ENCODE results near the gene STMN1. TPM values are rescaled to one million over a fixed set of nuclear protein-coding genes. Genes with fewer than 3 reads are reported as not detected.

STMN1 gene
- total RNA-seq, 1 experiment from 2014 or later, result 368 TPM

DNA sequence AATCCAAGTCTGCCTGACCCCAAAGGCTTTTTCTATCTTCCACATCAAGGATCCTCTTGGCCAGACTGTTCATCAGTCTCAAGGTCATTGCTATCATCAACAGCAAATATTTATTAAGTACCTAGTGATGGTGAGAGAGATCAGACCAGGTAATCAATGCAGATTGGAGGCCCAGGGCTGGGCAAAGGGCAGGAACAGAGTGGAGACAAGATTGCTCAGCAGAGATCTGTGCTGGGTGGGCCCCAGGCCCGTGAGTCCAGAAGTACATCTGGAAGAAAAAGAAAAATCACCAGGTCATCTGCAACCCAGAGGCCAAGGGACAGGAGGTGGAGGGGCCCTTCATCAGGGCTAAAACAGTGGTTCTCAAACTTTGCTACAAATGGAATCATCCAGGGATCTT, 20.6 kb downstream of the STMN1 start:
- H4K20me1 ChIP-seq (ENCODE audit: insufficient read depth), result no peaks in the 10 kb centered on the region
- DNase-seq (ENCODE audit: low read depth, low spot score) (no peak), ATAC-seq (no peak)
- TF ChIP-seq CBX3 (IDR thresholded peaks at IDR 0.05; ENCODE audit: low read depth), result no peak
- TF ChIP-seq, protein P1, sequence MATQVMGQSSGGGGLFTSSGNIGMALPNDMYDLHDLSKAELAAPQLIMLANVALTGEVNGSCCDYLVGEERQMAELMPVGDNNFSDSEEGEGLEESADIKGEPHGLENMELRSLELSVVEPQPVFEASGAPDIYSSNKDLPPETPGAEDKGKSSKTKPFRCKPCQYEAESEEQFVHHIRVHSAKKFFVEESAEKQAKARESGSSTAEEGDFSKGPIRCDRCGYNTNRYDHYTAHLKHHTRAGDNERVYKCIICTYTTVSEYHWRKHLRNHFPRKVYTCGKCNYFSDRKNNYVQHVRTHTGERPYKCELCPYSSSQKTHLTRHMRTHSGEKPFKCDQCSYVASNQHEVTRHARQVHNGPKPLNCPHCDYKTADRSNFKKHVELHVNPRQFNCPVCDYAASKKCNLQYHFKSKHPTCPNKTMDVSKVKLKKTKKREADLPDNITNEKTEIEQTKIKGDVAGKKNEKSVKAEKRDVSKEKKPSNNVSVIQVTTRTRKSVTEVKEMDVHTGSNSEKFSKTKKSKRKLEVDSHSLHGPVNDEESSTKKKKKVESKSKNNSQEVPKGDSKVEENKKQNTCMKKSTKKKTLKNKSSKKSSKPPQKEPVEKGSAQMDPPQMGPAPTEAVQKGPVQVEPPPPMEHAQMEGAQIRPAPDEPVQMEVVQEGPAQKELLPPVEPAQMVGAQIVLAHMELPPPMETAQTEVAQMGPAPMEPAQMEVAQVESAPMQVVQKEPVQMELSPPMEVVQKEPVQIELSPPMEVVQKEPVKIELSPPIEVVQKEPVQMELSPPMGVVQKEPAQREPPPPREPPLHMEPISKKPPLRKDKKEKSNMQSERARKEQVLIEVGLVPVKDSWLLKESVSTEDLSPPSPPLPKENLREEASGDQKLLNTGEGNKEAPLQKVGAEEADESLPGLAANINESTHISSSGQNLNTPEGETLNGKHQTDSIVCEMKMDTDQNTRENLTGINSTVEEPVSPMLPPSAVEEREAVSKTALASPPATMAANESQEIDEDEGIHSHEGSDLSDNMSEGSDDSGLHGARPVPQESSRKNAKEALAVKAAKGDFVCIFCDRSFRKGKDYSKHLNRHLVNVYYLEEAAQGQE (IDR thresholded peaks at IDR 0.05; ENCODE audit: low read depth), result no peak
- TF ChIP-seq, protein P2, sequence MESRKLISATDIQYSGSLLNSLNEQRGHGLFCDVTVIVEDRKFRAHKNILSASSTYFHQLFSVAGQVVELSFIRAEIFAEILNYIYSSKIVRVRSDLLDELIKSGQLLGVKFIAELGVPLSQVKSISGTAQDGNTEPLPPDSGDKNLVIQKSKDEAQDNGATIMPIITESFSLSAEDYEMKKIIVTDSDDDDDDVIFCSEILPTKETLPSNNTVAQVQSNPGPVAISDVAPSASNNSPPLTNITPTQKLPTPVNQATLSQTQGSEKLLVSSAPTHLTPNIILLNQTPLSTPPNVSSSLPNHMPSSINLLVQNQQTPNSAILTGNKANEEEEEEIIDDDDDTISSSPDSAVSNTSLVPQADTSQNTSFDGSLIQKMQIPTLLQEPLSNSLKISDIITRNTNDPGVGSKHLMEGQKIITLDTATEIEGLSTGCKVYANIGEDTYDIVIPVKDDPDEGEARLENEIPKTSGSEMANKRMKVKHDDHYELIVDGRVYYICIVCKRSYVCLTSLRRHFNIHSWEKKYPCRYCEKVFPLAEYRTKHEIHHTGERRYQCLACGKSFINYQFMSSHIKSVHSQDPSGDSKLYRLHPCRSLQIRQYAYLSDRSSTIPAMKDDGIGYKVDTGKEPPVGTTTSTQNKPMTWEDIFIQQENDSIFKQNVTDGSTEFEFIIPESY (IDR thresholded peaks at IDR 0.05; ENCODE audit: extremely low read depth, insufficient replicate concordance, low read length), result no peak
- TF ChIP-seq, protein P3, sequence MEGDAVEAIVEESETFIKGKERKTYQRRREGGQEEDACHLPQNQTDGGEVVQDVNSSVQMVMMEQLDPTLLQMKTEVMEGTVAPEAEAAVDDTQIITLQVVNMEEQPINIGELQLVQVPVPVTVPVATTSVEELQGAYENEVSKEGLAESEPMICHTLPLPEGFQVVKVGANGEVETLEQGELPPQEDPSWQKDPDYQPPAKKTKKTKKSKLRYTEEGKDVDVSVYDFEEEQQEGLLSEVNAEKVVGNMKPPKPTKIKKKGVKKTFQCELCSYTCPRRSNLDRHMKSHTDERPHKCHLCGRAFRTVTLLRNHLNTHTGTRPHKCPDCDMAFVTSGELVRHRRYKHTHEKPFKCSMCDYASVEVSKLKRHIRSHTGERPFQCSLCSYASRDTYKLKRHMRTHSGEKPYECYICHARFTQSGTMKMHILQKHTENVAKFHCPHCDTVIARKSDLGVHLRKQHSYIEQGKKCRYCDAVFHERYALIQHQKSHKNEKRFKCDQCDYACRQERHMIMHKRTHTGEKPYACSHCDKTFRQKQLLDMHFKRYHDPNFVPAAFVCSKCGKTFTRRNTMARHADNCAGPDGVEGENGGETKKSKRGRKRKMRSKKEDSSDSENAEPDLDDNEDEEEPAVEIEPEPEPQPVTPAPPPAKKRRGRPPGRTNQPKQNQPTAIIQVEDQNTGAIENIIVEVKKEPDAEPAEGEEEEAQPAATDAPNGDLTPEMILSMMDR (IDR thresholded peaks at IDR 0.05 in 2 of 3, conservative IDR thresholded peaks at IDR 0.05 in 1 of 3; ENCODE audit: borderline replicate concordance in 1 of 3, insufficient read depth in 1 of 3, low read depth in 2 of 3, low read length in 2 of 3), result no peak
- TF ChIP-seq EZH2phosphoT487 (IDR thresholded peaks at IDR 0.05; ENCODE audit: borderline replicate concordance), result no peak
- H3K9me2 ChIP-seq (ENCODE audit: insufficient read depth), result no peaks in the 10 kb centered on the region; the same call in 1 of the 2 replicates
- ChIA-PET RAD21 (ENCODE audit: low non-redundant PET in 1 of 2, low total read pairs in 2 of 2, uncharacterized antibody in 2 of 2, unreplicated experiment in 2 of 2) (no interaction called here), POLR2A (no interaction called here), CTCF (interaction anchor here (1.3 kb wide), 1 partner anchor 10 kb away, joined by 3 read pairs; no protein-coding TSS in a partner anchor)
- H3K27me3 ChIP-seq (ENCODE audit: insufficient read depth, low read length), result no peaks in the 10 kb centered on the region
- H2AFZ ChIP-seq (ENCODE audit: low read depth, low read length, poor library complexity, severe bottlenecking), result no peak overlapping the region
- no peaks in the 10 kb centered on the region for H3K9me3 ChIP-seq (ENCODE audit: control insufficient read depth in 1 of 2, insufficient read depth in 1 of 2, low read depth in 1 of 2, low read length in 2 of 2)
- H3K4me1 ChIP-seq (ENCODE audit: control insufficient read depth in 1 of 2, insufficient read depth in 2 of 2, low read length in 2 of 2), result peaks cover 17 to 27% of the 10 kb centered on the region in 2 experiments
- H3K4me2 ChIP-seq (ENCODE audit: low read length), result no peak overlapping the region
- no TSS peak for BruUV-seq (replicated peaks)
- H3K79me2 ChIP-seq (ENCODE audit: insufficient read depth, low read length), result no peaks in the 10 kb centered on the region
- no peak overlapping the region for H3K4me3 ChIP-seq (replicated peaks in 1 of 2; ENCODE audit: low read depth in 1 of 2, low read length in 2 of 2)
- H3K9ac ChIP-seq (ENCODE audit: low read length), result no peak overlapping the region
- H3K36me3 ChIP-seq (ENCODE audit: control insufficient read depth in 1 of 2, insufficient read depth in 2 of 2, low read length in 2 of 2), result no peaks in the 10 kb centered on the region
- H3K27ac ChIP-seq (ENCODE audit: low read depth, low read length), result no peak overlapping the region
- intact Hi-C loops (cut with micrococcal nuclease), result no loop called here
